HG02938 (cell line): ENCODE results near the gene TCF4.

Experiments
- ATAC-seq: cut with Tn5 transposase; IDR thresholded peaks from one replicate; pipeline ENCODE4 v1.9.1; 2021; ENCODE audit warnings: mild to moderate bottlenecking, moderate library complexity; ENCODE audit not compliant: unreplicated experiment

Gene TCF4

DNA sequence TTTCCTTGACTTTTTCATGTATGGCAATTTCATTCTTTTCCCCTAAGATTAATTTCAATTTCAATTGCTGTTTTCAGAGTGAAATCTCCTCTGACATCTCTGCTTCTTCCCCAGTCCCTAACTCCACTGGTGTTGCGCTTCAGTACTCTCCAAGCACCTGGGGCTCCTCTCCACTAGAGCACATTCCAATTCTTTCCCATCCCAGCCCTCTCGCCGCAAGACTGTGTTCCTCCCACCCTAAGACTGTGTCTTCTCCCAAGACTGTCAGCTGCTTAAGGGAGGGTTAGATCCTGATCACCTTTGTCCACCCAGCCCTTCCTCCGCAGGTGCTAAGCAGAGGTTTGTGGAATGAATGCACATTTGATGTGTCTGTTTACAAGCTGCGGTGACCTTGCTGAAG, 373.0 kb downstream of the TCF4 start:
- ATAC-seq: no peak

GRCh38 chr18:55214534-55214933, 373.5 kb downstream of the TCF4 start:
- ATAC-seq: no peak

GRCh38 chr18:55213586-55213985, 374.4 kb downstream of the TCF4 start:
- ATAC-seq: no peak

DNA sequence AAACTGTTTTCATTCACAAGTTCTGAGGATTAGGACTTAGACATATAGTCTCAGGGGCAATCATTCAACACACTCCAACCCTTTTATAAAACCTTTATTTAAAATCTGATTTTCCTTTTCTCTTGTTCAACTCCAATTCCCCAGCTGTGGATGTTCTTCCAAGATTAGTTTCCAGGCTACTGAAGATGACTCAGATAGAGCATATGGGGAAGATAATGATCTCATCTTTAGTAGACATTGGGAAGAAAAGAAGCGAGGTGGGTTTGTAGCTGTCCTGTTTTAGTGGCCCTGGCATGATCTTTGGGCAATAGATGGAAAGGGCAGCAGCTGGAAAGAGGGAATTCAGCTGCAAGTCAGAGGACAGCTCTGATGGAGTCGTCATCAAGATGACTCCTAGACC, 381.1 kb downstream of the TCF4 start:
- no peak for ATAC-seq

- no peak for ATAC-seq
Measured at GRCh38 chr18:55202232-55202917, 385.6 kb downstream of the TCF4 start.

- ATAC-seq: no peak
Measured at GRCh38 chr18:55199291-55199963, 388.6 kb downstream of the TCF4 start.

DNA sequence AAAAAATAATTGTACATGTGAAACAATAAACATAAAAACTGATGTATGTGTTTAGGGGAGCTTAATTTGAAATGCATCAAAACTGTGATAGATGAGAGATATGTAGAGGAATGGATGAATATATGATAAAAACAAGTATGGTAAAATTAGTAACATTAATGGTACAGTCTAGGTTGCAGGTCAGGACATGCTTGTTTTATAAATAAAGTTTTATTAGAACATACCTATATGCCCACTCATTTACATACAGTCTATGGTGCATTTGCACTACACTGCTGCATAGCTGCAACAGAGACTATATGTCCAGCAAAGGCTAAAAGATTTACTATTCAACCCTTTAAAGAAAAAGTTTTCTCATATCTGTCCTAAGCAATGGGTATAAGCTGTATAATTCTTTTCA, 392.1 kb downstream of the TCF4 start:
- ATAC-seq: no peak

GRCh38 chr18:55189972-55190371, 398.0 kb downstream of the TCF4 start:
- no peak for ATAC-seq

GRCh38 chr18:55186588-55186987, 401.4 kb downstream of the TCF4 start:
- ATAC-seq: no peak

GRCh38 chr18:55185391-55185790, 402.6 kb downstream of the TCF4 start:
- ATAC-seq: no peak

DNA sequence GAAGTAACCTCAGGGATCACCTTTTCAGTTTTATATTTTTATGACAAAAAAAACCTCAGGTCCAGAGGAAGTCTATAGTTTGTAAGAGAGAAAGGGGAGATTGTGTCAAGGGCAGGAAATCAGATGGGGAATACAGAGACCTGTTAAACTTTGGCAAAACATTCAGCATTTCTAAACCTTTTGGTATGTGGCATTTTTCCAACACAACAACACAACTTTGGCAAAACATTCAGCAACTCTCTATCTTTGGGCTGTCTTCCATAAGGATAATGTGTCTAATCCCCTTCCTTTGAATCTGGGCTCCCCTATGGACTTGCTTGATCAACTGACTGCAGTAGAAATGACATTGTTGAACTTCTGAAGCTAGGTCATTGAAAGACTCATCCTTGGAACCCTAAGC, 408.2 kb downstream of the TCF4 start:
- no peak for ATAC-seq

- no peak for ATAC-seq
Measured at GRCh38 chr18:55179425-55179824, 408.6 kb downstream of the TCF4 start.

- ATAC-seq: no peak
Measured at GRCh38 chr18:55173291-55173690, 414.7 kb downstream of the TCF4 start.
